NCI-H2171 (cell line): ENCODE results near the gene CERKL.
"Not testable (repeated sequence)": the region's sequence is repeated elsewhere in the genome, so short reads cannot be mapped to it uniquely, and the experiment has no call there.

Experiments used
- DNase-seq: peaks from one replicate; lab custom pipeline; 2025; lab: John Stamatoyannopoulos, UW

CERKL gene, protein sequence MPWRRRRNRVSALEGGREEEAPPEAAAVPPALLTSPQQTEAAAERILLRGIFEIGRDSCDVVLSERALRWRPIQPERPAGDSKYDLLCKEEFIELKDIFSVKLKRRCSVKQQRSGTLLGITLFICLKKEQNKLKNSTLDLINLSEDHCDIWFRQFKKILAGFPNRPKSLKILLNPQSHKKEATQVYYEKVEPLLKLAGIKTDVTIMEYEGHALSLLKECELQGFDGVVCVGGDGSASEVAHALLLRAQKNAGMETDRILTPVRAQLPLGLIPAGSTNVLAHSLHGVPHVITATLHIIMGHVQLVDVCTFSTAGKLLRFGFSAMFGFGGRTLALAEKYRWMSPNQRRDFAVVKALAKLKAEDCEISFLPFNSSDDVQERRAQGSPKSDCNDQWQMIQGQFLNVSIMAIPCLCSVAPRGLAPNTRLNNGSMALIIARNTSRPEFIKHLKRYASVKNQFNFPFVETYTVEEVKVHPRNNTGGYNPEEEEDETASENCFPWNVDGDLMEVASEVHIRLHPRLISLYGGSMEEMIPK

DNA sequence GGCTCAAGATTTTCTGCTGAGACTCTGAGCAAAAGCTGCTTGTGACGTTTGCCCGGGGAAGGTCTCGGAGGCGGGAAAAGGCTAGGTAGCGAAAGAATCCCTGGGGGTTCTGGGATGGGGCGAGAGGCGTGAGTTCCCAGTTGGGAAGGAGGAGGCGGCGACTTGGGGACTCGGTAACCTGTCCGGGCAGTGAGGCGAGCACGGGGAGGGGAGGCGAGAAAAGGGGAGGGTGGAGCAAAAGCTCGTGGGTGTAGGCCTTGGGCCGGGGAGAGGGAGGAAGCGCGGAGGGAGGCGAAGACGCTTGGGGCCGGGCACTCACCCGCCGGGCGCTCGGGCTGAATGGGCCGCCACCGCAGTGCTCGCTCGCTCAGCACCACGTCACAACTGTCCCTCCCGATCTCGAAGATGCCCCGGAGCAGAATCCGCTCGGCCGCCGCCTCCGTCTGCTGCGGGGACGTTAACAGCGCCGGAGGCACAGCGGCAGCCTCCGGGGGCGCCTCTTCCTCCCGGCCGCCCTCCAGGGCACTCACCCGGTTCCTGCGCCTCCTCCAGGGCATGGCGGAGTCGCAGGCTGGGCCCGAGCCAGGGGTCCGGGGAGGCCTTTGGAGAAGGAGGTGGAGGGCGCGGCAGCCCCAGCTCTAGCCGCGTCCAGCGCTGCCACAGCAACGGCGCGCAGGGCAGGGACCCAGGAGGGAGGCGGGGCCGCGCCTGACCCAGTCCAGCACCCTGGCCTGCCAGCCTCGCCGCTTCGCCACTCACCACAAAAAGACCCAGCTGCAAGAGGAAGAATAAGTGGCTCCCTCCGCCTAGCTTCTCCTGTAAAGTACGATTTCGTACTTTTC, at the start of gene CERKL:
TSS of gene CERKL (minus strand) at position 656 of the 842 bp plus-strand sequence. CDS start at position 557, 99 bp downstream.
- peak; percentile 83 for DNase-seq

- not testable (repeated sequence) for DNase-seq
Observed at GRCh38 chr2:181702519-181702918, 45.6 kb upstream of the CERKL start.

DNA sequence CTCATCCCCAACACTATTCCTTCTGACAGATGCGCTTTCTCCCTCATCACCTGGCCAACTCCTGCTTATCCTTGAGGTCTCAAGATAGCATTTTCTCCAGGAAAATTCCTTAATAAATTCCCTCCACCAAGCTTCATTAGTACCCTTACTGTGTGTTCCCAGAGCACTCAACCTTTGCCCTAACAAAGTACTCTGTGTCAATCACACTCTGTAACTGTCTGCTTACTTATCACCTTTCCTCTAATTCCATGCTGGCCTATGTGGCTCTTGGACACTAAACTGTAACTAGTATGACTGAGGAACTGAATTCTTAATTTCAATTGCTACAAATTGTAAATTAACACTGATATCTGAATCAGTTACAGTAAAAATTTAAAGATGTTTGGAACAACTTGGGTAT, 41.3 kb upstream of the CERKL start:
- no peak for DNase-seq

DNA sequence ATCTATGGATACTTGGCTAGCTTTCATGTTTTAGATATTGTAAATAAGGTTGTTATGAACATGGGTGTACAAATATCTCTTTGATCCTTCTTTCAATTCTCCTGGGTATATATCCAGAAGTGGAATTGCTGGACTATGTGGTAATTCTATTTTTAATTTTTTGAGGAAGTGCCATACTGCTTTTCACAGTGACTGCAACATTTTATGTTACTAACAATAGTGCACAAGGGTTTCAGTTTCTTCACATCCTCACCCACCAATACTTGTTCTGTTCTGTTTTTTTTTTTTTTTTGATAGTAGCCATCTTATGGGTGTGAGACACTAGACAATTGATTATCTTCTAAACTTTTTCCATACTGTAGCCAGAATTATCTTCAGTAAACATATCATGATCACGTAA, 40.7 kb upstream of the CERKL start:
- no peak for DNase-seq

DNA sequence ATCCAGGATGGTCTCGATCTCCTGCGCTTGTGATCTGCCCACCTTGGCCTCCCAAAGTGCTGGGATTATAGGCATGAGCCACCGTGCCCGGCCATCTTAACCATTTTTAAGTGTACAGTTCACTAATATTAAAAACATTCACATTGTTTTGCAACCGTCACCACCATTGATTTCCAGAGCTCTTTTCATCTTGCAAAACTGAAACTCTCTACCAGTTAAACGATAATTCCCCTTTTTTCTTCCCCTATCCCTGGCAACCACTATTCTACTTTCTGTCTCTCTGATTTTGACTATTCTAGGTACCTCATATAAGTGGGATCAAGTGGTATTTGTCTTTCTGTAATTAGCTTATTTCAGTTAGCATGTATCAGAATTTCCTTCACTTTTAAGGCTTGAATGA, 40.2 kb upstream of the CERKL start:
- no peak for DNase-seq

GRCh38 chr2:181694271-181694670, 37.4 kb upstream of the CERKL start:
- DNase-seq, result no peak

GRCh38 chr2:181690860-181691259, 34.0 kb upstream of the CERKL start:
- no peak for DNase-seq

GRCh38 chr2:181686576-181687185, 29.8 kb upstream of the CERKL start:
- peak; percentile 56 for DNase-seq

DNA sequence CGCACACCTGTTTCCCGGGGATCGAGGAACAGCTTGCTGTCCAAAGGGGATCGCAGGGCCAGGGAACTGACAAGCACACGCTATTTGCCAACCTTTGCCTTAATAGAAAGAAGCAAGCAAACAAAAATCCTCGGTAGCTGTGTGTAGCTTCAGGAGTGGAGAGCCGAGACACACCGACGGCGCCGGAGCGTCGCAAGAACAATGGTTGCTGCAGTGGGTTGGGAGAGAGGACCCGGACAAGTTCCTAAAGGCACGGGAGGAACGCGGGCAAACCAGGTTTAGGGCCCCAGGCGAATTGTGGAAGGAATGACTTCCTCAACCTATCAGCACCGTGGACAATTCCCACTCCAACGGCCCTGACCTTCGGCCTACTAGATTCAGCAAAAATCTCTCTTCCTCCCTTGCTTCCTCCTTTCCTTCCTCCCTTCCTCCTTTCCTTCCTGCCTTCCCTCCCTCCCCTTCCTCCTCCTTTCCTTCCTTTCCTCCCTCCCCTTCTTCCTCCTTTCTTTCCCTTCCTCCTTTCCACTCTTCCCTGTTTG, 28.3 kb upstream of the CERKL start:
- DNase-seq, result no peak

DNA sequence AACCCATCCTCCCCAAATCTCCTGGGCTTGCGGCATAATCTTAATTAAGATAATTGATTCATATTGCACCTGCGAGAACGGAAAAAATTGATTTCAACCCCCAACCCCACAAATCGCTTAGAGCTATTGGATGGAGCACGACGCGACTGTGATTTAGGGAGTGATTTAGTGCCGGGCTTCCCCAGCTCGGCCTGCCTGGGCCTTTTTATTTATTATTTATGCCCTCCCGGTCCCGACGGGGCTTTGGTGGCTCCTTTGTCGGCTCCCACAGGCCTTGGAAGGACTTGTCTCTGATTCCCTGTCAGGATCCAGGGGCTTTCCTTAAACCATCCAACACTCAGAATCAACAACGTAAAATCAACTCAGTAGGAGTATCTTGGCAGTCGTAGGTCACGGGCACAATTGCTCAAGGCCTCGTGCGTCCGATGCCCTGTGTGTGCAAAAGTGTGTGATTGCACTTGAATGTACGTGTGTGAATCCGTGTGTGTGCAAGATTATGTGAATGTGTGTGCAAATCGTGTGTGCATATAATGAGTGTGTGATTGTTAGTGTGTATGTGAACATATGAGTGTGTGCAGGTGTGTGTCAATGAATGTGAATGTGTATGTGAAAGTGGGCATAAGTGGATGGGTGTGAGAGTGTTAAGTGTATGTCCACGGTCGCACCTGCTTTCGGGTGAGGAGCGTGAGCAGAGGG, 27.7 kb upstream of the CERKL start:
- DNase-seq, result no peak

DNA sequence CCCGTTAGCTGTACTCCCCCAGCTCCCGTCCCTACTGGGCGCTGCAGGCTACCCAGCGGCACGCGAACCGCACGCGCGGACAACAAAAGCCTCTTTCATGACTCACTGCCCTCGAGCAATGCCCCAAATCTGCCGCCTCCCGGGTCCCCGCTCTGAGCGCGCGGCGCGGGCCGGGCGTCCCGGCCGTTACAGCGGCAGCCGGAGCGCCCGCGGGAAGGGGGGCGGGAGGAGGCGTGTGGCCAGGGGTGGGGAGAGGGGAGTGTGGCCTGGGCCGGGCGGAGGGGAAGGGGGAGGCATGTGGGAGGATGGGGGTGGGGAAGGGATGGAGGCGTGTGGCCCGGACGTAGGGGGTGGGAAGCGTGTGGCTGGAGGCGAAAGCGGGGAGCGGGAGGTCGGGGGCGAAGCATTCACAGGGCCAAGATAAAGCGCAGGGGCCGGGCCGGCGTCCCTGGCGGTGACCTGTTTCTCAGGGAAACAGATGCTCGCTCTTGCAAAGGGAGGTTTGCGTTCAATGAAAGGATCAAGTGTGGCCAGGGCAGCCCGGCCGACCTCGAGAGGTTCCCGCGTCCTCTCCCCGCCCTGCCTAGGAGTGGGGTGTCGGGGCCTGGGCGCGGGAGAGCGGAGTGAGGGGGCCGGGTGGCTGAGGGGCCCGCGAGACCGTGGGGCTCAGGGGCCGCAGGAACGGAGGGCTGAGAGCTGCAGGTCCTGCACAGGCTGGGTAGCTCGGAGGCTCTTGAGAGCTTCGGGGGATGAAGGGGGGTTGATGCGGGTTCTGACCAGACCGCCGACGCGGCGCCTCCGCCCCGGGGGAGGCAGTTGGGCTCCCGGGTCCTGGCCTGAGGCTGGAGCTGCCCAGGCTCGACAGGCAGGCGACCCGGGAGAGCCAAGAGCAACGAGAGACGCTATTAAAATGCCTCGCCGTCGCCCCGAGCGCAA, 26.9 kb upstream of the CERKL start:
- DNase-seq, result no peak

GRCh38 chr2:181682795-181683517, 26.1 kb upstream of the CERKL start:
- no peak for DNase-seq

- DNase-seq, result no peak
Observed at GRCh38 chr2:181682026-181682789, 25.3 kb upstream of the CERKL start.

GRCh38 chr2:181680937-181681811, 24.3 kb upstream of the CERKL start:
- no peak for DNase-seq

DNA sequence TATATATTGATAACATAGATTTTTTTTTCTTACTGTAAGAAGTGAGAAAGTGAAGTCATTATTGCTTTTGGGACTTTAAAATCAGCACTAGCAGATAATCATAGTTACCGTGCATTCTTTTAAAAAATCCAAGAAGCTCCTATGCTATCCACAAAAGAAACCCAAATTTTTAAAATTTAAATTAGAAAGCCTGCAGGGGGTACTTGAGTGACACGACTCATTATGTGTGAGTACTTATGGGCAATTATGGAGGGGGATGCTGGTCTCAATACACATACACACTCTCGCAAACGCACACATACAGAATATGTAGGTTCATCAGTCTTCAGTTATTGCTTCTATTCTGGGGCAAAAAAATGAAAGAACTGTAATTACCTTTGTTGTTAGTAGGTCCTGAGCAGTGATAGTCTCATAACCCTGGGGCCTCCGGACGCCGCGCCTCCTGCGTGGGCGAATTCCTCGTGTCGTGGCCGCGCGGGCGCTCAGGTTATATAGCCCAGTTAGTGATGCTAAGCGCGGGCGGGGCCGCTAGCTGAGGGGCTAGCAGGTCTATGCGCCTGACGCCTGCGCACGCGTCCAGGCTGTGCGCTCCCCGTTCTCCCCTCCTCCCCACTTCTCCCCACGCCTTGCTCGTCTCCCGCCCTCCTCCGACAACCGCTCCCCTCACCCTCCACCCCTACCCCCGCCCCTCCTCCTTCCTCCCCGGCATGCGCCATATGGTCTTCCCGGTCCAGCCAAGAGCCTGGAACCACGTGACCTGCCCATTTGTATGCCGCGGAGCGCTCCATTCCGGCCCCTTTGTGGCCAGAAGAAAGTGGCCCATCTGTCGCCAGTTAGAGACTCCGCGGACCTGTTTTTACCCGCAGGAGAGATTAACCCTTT, 23.4 kb upstream of the CERKL start, which contains the start of gene NEUROD1:
TSS of gene NEUROD1 (minus strand) at position 463 of the 882 bp plus-strand sequence. CDS start 1,657 bp downstream, outside the sequence.
- DNase-seq, result peak; percentile 98

GRCh38 chr2:181679544-181679979, 22.7 kb upstream of the CERKL start:
- DNase-seq, result no peak
